ENCODE data around the gene ARL11.
A peak's percentile ranks its signal among the peaks of the same experiment; 100 is the strongest.
"Not testable (repeated sequence)": the region's sequence is repeated elsewhere in the genome, so short reads cannot be mapped to it uniquely, and the experiment has no call there.

ARL11 gene

GRCh38 chr13:49610176-49610575 lies 18.1 kb upstream of the ARL11 start:
- FAIRE-seq: no peak

DNA sequence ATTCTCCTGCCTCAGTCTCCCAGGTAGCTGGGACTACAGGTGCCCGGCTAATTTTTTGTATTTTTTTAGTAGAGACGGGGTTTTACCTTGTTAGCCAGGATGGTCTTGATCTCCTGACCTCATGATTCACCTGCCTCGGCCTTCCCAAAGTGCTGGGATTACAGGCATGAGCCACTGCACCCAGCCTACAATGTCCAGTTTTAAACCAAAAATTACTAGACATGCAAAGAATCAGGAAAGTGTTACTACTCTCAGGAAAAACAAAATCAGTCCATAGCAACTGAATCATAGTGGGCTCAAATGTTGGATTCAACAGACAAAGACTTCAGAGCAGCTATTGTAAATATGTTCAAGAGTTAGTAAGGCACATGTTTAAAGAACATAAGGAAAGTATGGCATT lies 16.3 kb upstream of the ARL11 start:
- not testable (repeated sequence) for DNase-seq (ENCODE audit: extremely low spot score, insufficient read length, low read depth); FAIRE-seq

More at GRCh38 chr13:49610176-49610575, 18.1 kb upstream of the ARL11 start:
- DNase-seq (ENCODE audit: extremely low spot score, insufficient read length, low read depth): no peak

DNA sequence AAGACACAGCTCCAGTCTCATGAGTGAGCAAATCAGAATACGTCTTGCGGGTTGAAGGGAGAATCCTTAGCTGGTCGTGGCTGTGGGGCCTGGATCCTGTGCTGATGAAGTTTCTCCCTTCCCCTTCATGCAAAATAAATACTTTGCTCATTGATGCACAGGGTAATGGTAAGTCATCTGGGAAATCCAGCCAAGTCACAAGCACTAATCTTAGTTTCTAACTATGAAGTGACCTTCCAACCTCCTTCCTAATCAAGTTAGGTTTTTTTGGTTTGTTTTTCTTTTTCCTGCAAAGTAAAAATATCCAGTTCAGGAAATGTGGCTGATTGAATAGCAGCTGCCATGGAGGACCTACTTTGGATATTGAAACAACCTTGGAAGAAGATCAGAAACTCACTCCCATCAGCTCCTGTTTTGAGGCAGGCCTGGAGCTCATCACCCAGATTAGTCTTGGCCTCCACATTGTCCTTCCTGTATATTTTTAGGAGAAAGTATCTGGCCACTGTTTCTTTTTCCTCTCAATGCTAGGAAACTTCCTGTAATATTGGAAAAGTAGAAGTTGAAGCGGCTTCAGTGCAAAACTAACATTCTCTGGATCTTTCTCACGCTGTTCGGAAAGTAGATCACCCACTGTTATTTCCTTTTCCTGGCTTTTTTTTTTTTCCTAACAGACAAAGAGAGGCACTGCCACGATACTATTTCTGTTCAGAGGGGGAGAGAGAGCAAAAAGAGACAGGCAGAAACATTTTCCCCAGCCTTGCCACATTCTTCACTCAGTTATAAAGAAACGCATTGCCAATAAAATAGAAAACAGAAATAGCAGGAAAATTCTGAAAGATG lies 12.3 kb upstream of the ARL11 start:
- no peak for FAIRE-seq
- DNase-seq (ENCODE audit: extremely low spot score, insufficient read length, low read depth): no peak

DNA sequence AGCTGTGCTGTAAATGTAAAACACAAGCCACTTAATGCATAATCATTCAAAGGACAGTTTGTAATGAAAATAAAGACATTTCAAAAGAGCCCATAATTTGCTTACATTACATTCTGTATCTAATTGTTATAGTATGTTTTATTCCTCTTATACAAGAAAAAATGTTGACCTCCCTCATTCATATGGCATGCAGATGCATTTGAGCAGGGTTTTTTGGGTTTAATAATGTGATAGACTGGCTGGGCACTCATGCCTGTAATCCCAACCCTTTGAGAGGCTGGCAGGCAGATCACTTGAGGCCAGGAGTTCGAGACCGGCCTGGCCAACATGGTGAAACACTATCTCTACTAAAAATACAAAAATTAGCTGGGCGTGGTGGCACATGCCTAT lies 11.6 kb upstream of the ARL11 start:
- FAIRE-seq: no peak
- DNase-seq (ENCODE audit: extremely low spot score, insufficient read length, low read depth): no peak

GRCh38 chr13:49620170-49620621 lies 8.1 kb upstream of the ARL11 start:
- FAIRE-seq: peak; percentile 63

GRCh38 chr13:49622174-49622946 lies 5.9 kb upstream of the ARL11 start:
- FAIRE-seq (no peak), DNase-seq (ENCODE audit: extremely low spot score, insufficient read length, low read depth) (no peak)

More at GRCh38 chr13:49620170-49620621, 8.1 kb upstream of the ARL11 start:
- DNase-seq (ENCODE audit: extremely low spot score, insufficient read length, low read depth): no peak

GRCh38 chr13:49624229-49624628 lies 4.1 kb upstream of the ARL11 start:
- no peak for DNase-seq (ENCODE audit: extremely low spot score, insufficient read length, low read depth)
- no peak for FAIRE-seq

- DNase-seq (ENCODE audit: extremely low spot score, insufficient read length, low read depth): no peak
- FAIRE-seq: no peak
Measured at GRCh38 chr13:49625392-49626079, 2.8 kb upstream of the ARL11 start.

DNA sequence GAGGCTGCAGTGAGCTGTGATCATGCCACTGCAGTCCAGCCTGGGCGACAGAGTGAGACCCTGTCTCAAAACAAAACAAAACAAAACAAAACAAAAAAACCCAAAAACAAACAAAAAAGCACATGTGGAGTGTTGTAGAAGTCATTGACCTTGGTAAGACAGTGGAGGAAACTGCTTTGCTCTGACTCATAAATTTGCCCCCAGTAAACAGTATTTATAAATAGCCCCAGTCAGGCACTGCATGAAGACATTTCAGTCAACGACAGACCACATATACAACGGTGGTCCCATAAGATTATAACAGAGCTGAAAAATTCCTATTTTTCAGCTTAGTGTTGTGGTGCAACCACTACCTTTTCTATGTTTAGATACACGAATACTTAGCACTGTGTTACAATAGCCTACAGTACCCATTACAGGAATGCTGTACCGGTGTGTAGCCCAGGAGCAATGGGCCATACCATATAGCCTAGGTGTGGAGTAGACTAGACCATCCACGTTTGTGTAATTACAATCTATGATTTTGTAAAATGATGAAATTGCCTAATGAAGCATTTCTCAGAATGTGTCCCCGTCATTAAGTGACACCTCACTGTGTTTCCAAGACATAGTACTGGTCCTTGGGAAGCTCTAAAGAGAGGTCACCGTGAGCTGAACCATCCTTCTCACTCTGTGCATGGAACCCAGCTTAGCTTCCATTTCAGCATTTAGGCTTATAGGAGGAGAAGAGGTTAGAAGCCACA lies 1.1 kb downstream of the ARL11 start:
- FAIRE-seq: no peak
- no peak for DNase-seq (ENCODE audit: extremely low spot score, insufficient read length, low read depth)

GRCh38 chr13:49629947-49630346 lies 1.6 kb downstream of the ARL11 start:
- FAIRE-seq: no peak
- DNase-seq (ENCODE audit: extremely low spot score, insufficient read length, low read depth): no peak

DNA sequence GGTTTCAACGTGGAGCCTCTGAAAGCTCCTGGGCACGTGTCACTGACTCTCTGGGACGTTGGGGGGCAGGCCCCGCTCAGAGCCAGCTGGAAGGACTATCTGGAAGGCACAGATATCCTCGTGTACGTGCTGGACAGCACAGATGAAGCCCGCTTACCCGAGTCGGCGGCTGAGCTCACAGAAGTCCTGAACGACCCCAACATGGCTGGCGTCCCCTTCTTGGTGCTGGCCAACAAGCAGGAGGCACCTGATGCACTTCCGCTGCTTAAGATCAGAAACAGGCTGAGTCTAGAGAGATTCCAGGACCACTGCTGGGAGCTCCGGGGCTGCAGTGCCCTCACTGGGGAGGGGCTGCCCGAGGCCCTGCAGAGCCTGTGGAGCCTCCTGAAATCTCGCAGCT lies 2.3 kb downstream of the ARL11 start:
- FAIRE-seq (no peak), DNase-seq (ENCODE audit: extremely low spot score, insufficient read length, low read depth) (no peak)

DNA sequence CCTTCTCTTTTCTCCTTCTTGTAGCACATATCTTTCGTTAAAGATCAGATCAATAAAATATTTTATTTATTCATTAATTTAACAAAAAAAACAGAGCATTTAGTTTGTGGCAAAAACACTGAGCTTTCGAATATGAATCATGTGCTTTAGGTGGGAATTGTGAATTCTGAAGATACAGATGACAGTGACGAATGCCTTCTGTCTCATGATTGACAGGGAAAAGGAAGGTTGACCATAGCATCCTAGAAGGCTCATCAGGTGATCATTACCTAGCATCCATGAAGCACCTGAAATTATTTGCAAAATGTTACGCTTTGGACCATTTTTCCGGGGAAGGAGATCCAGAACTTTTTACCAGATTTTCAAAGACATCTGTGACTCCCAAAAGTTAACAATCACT lies 3.8 kb downstream of the ARL11 start:
- FAIRE-seq (no peak), DNase-seq (ENCODE audit: extremely low spot score, insufficient read length, low read depth) (no peak)

- DNase-seq (ENCODE audit: extremely low spot score, insufficient read length, low read depth): no peak
- no peak for FAIRE-seq
Measured at GRCh38 chr13:49633710-49634109, 5.4 kb downstream of the ARL11 start.

- DNase-seq (ENCODE audit: extremely low spot score, insufficient read length, low read depth) (no peak), FAIRE-seq (peak; percentile 81)
Measured at GRCh38 chr13:49635599-49636433, 7.5 kb downstream of the ARL11 start.

DNA sequence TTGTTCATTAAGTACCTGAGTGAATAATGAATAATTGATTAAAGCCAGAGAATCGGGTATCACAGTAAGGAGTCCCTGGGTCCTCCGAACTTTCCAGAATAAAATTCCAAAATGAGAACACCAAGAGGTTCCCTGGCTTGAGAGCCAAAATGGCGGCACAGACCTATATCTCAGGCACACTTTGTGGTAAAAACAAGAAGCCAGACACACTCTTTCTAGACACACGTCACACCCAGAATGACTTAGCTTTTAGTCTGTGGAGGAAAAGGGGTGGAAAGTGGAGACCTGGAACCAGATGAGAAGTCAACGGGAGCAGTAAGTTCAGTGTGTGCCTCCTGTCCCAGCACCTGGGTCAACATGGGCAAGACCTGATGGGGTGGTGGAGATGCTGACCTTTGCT lies 8.4 kb downstream of the ARL11 start:
- FAIRE-seq: no peak
- no peak for DNase-seq (ENCODE audit: extremely low spot score, insufficient read length, low read depth)

DNA sequence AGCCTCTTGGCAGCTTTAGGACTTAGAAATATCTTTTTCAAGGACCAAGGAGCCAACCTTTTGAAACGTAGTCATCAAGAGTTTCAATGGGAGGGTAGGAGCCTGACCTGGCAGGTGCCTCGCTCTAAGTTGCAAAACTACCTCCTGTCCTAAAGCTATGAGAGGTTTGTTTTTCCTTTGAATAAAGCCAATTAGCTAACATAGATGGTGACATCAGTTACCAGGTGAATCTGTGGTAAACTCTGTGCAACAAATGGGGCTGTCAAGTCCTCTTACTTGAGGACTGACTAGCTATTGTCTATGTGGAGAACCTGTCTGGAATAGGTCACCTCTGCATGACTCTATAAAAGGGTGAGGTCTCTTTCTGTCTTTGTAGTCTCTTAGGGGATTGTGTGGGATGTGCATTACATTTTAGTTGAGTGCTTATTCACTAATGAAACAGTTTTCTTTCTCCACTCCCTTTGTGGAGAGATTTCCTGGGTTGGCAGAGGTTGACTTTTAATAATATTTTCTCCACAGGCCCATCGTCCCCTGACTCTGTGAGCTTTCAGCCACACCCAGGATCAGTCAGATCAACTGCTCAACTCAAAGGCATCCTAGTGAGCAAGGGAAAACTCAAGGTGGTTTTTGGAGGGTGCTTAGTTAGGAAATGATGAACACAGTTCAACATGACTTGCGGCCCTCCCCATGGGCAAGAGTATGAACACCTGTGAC lies 9.9 kb downstream of the ARL11 start:
- FAIRE-seq (no peak), DNase-seq (ENCODE audit: extremely low spot score, insufficient read length, low read depth) (no peak)

DNA sequence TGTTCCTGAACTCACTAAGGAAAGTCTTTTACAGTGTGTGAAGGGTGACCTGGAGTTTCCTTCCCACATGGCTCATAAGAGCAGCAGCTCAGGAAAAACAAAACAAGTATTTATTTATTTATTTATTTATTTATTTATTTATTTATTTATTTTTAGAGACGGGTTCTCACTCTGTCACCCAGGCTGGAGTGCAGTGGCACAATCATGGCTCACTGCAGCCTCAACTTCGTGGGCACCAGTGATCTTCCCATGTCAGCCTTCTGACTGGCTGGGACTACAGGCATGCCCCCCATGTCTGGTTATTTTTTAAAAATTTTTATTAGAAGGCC lies 10.4 kb downstream of the ARL11 start:
- FAIRE-seq (no peak), DNase-seq (ENCODE audit: extremely low spot score, insufficient read length, low read depth) (no peak)

DNA sequence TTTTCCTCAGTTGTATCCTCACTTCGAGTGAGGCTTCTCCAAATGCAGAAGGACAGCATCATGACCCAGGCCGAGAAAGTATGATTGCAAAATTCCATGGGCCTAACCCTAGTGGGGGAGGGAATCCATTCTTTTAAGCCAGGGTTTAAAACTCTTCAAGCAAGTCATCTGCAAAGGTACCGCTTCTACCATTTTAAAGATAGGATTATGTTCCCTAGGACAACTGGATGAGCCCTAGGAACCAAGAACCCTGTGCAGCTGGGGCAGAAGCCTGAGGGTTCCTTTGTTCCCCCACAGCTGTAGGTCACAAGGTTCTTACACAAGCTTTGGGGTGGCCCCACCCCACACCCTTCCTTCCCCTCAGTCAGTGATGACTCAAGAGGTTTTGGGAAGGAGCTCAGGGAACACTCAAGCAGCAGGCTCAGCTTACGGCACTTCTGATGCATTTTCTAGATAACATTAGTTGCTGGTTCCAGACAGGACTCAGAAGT lies 13.5 kb downstream of the ARL11 start:
- FAIRE-seq: no peak

More for the DNA sequence above, 13.5 kb downstream of the ARL11 start:
- no peak for DNase-seq (ENCODE audit: extremely low spot score, insufficient read length, low read depth)
